Lower lobe of right lung (tissue), 2 donors: ENCODE measurements around the gene LMNA. TPM values are rescaled to one million over a fixed set of nuclear protein-coding genes. Genes with fewer than 3 reads are reported as not detected.

Source experiments
- ATAC-seq, 2 donors: fragments of 200-7000 bp; cut with Tn5 transposase; one replicate each; pipeline ENCODE4 v1.9.1; 2020 to 2022; ENCODE audit warnings: mild to moderate bottlenecking in 2 of 2, moderate library complexity in 2 of 2
- DNase-seq: peaks from one replicate; pipeline ENCODE4 v3.0.0-alpha.2; 2020
- H3K27ac ChIP-seq: fragments of 200-600 bp; one replicate; pipeline ENCODE4 v1.8.0; 2022
- H3K27me3 ChIP-seq: fragments of 200-600 bp; one replicate; pipeline ENCODE4 v1.8.0; 2022; ENCODE audit warnings: low read depth
- H3K36me3 ChIP-seq: fragments of 200-600 bp; one replicate; pipeline ENCODE4 v1.8.0; 2022; ENCODE audit warnings: mild to moderate bottlenecking
- H3K4me1 ChIP-seq: fragments of 200-600 bp; one replicate; pipeline ENCODE4 v1.8.0; 2022
- H3K4me3 ChIP-seq: fragments of 200-600 bp; one replicate; pipeline ENCODE4 v1.8.0; 2022; ENCODE audit warnings: mild to moderate bottlenecking
- H3K9me3 ChIP-seq: fragments of 200-600 bp; one replicate; pipeline ENCODE4 v1.8.0; 2022
- CTCF ChIP-seq: fragments of 200-600 bp; IDR thresholded peaks from one replicate; pipeline ENCODE4 v1.8.0; 2022; ENCODE audit warnings: antibody characterized with exemption, mild to moderate bottlenecking
- intact Hi-C: fragments of 100-400 bp; cut with DNase I; formaldehyde crosslinking; loops from one replicate; pipeline ENCODE4 v1.11.0; 2022
- total RNA-seq: library from RNA; stranded (reverse); fragmentation: NEBNext Ultra II Directional; extraction: Animal tissue kit (Norgen Biotek cat#: 25700); gene quantifications from one replicate; pipeline ENCODE4 v1.2.1, GENCODE V29; 2021
- donor health status: DM: no; HTN: yes; CAD: no; lungs with severe emphysema.

Gene LMNA
- total RNA-seq, 1 donor from 2014 or later = 235 TPM

- no peak overlapping the region for H3K4me3 ChIP-seq
- H3K36me3 ChIP-seq = no peaks in the 10 kb centered on the region
- TF ChIP-seq CTCF = no peak
- H3K9me3 ChIP-seq = no peaks in the 10 kb centered on the region
- H3K27me3 ChIP-seq = no peaks in the 10 kb centered on the region
- no peak for ATAC-seq
- peak overlapping the region; percentile 98 for H3K27ac ChIP-seq
- intact Hi-C loops = no loop called here
- no peak for DNase-seq
- peaks cover 65% of the 10 kb centered on the region for H3K4me1 ChIP-seq
Measured at GRCh38 chr1:156103521-156103947, 11.0 kb upstream of the LMNA start.

DNA sequence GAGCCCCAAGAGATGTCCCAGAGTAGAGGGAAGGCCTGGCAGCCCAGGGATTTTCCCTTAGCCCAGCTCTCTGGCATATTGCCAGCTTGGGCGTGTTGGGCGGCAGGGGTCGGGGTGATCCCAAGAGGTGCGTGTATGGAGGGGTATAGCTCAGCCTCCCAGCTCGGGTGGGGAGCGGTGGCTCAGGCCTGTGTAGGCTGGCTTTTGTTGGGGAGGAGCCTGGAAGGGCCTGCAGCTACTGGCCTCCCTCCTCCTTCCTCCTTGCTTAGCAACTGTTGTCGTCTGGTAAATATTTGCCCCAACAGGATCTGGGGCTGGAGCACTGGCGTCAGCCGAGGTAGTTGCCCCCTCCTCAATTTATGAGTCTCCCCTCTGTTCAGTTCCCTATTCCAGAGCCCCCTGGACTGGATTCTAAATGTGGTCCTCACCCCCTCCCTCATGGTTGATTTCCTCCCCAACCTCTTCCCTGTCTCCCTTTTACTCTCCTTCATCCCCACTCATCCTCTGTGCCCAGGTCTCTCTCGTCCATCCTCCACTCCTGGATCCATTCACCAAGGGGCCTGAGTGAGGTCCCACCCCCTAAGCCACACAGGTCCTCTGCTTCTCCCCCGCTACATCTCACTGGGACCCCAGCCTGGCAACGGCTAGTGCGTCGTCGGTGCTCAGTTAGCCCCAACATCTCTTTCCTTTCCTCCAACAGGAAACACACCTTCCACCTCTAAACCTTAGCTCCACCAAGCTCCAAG is 10.3 kb upstream of the LMNA start:
- TF ChIP-seq CTCF = no peak
- H3K27me3 ChIP-seq = no peaks in the 10 kb centered on the region
- intact Hi-C loops = no loop called here
- H3K4me3 ChIP-seq = no peak overlapping the region
- DNase-seq (peak; percentile 85), ATAC-seq (peak; percentile 79 to 81)
- no peaks in the 10 kb centered on the region for H3K36me3 ChIP-seq
- H3K9me3 ChIP-seq = no peaks in the 10 kb centered on the region
- H3K4me1 ChIP-seq = peaks cover 65% of the 10 kb centered on the region
- peak overlapping the region; percentile 98 for H3K27ac ChIP-seq

- no peaks in the 10 kb centered on the region for H3K36me3 ChIP-seq
- H3K4me1 ChIP-seq = peaks cover 65% of the 10 kb centered on the region
- no peak for TF ChIP-seq CTCF
- H3K27me3 ChIP-seq = no peaks in the 10 kb centered on the region
- H3K9me3 ChIP-seq = no peaks in the 10 kb centered on the region
- DNase-seq (no peak), ATAC-seq (peak; percentile 14 to 37)
- H3K27ac ChIP-seq = peak overlapping the region; percentile 98
- H3K4me3 ChIP-seq = peak overlapping the region; percentile 52
- intact Hi-C loops = no loop called here
Measured at GRCh38 chr1:156104861-156105832, 9.4 kb upstream of the LMNA start.

DNA sequence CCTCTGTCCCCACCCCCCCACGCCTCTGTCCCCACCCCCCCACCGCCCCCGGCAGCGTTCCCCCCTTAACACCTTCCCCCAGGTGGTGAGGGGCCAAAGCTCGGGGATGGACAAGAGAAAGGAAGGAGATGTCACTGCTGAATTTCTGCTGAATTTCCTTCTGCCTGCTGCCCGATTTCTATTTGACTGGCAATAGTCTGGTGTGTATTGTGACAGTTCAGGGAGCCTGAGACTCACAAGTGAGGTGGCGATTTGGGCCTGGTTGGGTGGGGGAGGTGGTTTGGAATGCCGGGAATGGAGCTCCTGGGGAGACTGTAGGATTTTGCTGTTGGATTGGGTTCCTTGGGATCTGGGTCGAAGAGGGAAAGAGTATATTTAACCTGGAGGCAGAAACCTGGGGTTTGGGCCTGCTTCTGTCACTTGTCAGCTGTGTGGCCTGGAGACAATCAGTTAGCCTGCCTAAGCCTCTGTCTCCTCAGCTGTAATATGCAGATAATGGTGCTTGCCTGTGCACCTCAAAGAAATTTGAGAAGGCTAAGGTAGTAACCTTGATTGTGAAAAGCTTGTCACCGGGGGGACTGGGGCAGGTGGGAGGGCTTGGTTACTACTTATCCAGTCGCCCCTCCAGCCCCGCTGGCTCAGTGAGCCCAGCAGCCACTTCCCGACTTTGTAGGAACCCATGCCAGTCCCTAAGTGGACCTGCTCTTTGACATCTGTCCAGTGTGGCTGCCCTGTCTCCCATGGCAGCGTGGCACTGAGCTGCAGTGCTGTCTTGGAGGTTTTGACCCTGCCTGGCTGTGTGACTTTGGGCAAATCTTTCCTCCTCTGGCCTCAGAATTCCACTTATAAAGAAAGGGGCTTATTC is 7.7 kb upstream of the LMNA start:
- peak overlapping the region; percentile 98 for H3K27ac ChIP-seq
- no peaks in the 10 kb centered on the region for H3K36me3 ChIP-seq
- peaks cover 53% of the 10 kb centered on the region for H3K4me1 ChIP-seq
- intact Hi-C loops = no loop called here
- H3K9me3 ChIP-seq = no peaks in the 10 kb centered on the region
- TF ChIP-seq CTCF = no peak
- H3K27me3 ChIP-seq = no peaks in the 10 kb centered on the region
- peak; percentile 3 to 15 for ATAC-seq
- DNase-seq = no peak
- H3K4me3 ChIP-seq = peak overlapping the region; percentile 52

DNA sequence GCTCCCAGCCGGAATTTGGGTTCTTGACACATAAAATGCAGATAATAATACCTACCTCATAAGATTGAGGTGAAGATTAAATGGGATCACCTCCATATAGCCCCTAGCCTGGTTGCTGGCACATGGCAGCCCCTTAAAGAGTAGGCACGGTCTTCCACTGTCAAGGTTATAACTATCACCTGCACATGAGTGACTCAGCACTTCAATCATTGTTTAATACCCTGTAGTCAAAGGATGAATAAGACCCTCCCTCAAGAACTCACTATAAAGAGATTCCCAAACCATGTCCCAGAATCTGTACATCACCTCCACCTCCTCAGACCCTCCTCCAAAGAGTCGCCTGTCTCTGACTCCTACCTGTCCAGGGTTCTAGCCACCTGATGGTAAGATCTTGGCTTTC is 6.5 kb upstream of the LMNA start:
- intact Hi-C loops = no loop called here
- peaks cover 41% of the 10 kb centered on the region for H3K4me1 ChIP-seq
- H3K27ac ChIP-seq = peak overlapping the region; percentile 98
- H3K27me3 ChIP-seq = no peaks in the 10 kb centered on the region
- DNase-seq (no peak), ATAC-seq (no peak)
- no peaks in the 10 kb centered on the region for H3K36me3 ChIP-seq
- TF ChIP-seq CTCF = no peak
- no peaks in the 10 kb centered on the region for H3K9me3 ChIP-seq
- H3K4me3 ChIP-seq = no peak overlapping the region
